Measurements from ENCODE around the gene CNTNAP5.

Gene CNTNAP5

GRCh38 chr2:124309563-124310138, 284.6 kb downstream of the CNTNAP5 start:
- Histone ChIP-seq H3K36me3 (ENCODE audit: insufficient read depth, low read length) (no peaks in the 10 kb centered on the region), H3K4me1 (ENCODE audit: insufficient read depth, low read length) (no peaks in the 10 kb centered on the region), H2AFZ (ENCODE audit: low read depth, low read length) (no peak overlapping the region), H3K4me3 (ENCODE audit: low read length) (no peak overlapping the region), H3K9me3 (ENCODE audit: low read length) (no peaks in the 10 kb centered on the region), H3K27me3 (ENCODE audit: insufficient read depth, low read length) (no peaks in the 10 kb centered on the region)

- Histone ChIP-seq H2AFZ (ENCODE audit: low read depth, low read length) (no peak overlapping the region), H3K4me3 (ENCODE audit: low read length) (no peak overlapping the region), H3K4me1 (ENCODE audit: insufficient read depth, low read length) (no peaks in the 10 kb centered on the region), H3K27me3 (ENCODE audit: insufficient read depth, low read length) (no peaks in the 10 kb centered on the region), H3K9me3 (ENCODE audit: low read length) (no peaks in the 10 kb centered on the region), H3K36me3 (ENCODE audit: insufficient read depth, low read length) (no peaks in the 10 kb centered on the region)
These were observed 285.6 kb downstream of the CNTNAP5 start for GRCh38 chr2:124310671-124311070.

- H2AFZ ChIP-seq (ENCODE audit: low read depth, low read length): no peak overlapping the region
- H3K4me1 ChIP-seq (ENCODE audit: insufficient read depth, low read length): no peaks in the 10 kb centered on the region
- no peaks in the 10 kb centered on the region for H3K36me3 ChIP-seq (ENCODE audit: insufficient read depth, low read length)
- H3K4me3 ChIP-seq (ENCODE audit: low read length): no peak overlapping the region
- no peaks in the 10 kb centered on the region for H3K9me3 ChIP-seq (ENCODE audit: low read length)
- no peaks in the 10 kb centered on the region for H3K27me3 ChIP-seq (ENCODE audit: insufficient read depth, low read length)
These were observed 289.0 kb downstream of the CNTNAP5 start for GRCh38 chr2:124314084-124314483.

GRCh38 chr2:124315221-124315880, 290.3 kb downstream of the CNTNAP5 start:
- H3K4me3 ChIP-seq (ENCODE audit: low read length): no peak overlapping the region
- no peaks in the 10 kb centered on the region for H3K9me3 ChIP-seq (ENCODE audit: low read length)
- H3K36me3 ChIP-seq (ENCODE audit: insufficient read depth, low read length): no peaks in the 10 kb centered on the region
- H2AFZ ChIP-seq (ENCODE audit: low read depth, low read length): no peak overlapping the region
- H3K4me1 ChIP-seq (ENCODE audit: insufficient read depth, low read length): no peaks in the 10 kb centered on the region
- no peaks in the 10 kb centered on the region for H3K27me3 ChIP-seq (ENCODE audit: insufficient read depth, low read length)

GRCh38 chr2:124316133-124316532, 291.0 kb downstream of the CNTNAP5 start:
- Histone ChIP-seq H3K9me3 (ENCODE audit: low read length) (no peaks in the 10 kb centered on the region), H2AFZ (ENCODE audit: low read depth, low read length) (no peak overlapping the region), H3K4me3 (ENCODE audit: low read length) (no peak overlapping the region), H3K27me3 (ENCODE audit: insufficient read depth, low read length) (no peaks in the 10 kb centered on the region), H3K36me3 (ENCODE audit: insufficient read depth, low read length) (no peaks in the 10 kb centered on the region), H3K4me1 (ENCODE audit: insufficient read depth, low read length) (no peaks in the 10 kb centered on the region)

- Histone ChIP-seq H3K4me1 (ENCODE audit: insufficient read depth, low read length) (no peaks in the 10 kb centered on the region), H3K27me3 (ENCODE audit: insufficient read depth, low read length) (no peaks in the 10 kb centered on the region), H3K9me3 (ENCODE audit: low read length) (no peaks in the 10 kb centered on the region), H3K4me3 (ENCODE audit: low read length) (no peak overlapping the region), H2AFZ (ENCODE audit: low read depth, low read length) (no peak overlapping the region), H3K36me3 (ENCODE audit: insufficient read depth, low read length) (no peaks in the 10 kb centered on the region)
These were observed 292.0 kb downstream of the CNTNAP5 start for GRCh38 chr2:124316881-124317605.

- Histone ChIP-seq H3K4me1 (ENCODE audit: insufficient read depth, low read length) (no peaks in the 10 kb centered on the region), H3K9me3 (ENCODE audit: low read length) (no peaks in the 10 kb centered on the region), H3K4me3 (ENCODE audit: low read length) (no peak overlapping the region), H3K27me3 (ENCODE audit: insufficient read depth, low read length) (no peaks in the 10 kb centered on the region), H2AFZ (ENCODE audit: low read depth, low read length) (no peak overlapping the region), H3K36me3 (ENCODE audit: insufficient read depth, low read length) (no peaks in the 10 kb centered on the region)
These were observed 292.5 kb downstream of the CNTNAP5 start for GRCh38 chr2:124317628-124318027.

GRCh38 chr2:124318913-124319312, 293.8 kb downstream of the CNTNAP5 start:
- Histone ChIP-seq H3K36me3 (ENCODE audit: insufficient read depth, low read length) (no peaks in the 10 kb centered on the region), H3K4me3 (ENCODE audit: low read length) (no peak overlapping the region), H3K27me3 (ENCODE audit: insufficient read depth, low read length) (no peaks in the 10 kb centered on the region), H3K4me1 (ENCODE audit: insufficient read depth, low read length) (no peaks in the 10 kb centered on the region), H3K9me3 (ENCODE audit: low read length) (no peaks in the 10 kb centered on the region), H2AFZ (ENCODE audit: low read depth, low read length) (no peak overlapping the region)

- H3K9me3 ChIP-seq (ENCODE audit: low read length): no peaks in the 10 kb centered on the region
- no peak overlapping the region for H3K4me3 ChIP-seq (ENCODE audit: low read length)
- no peaks in the 10 kb centered on the region for H3K4me1 ChIP-seq (ENCODE audit: insufficient read depth, low read length)
- H2AFZ ChIP-seq (ENCODE audit: low read depth, low read length): no peak overlapping the region
- H3K27me3 ChIP-seq (ENCODE audit: insufficient read depth, low read length): no peaks in the 10 kb centered on the region
- no peaks in the 10 kb centered on the region for H3K36me3 ChIP-seq (ENCODE audit: insufficient read depth, low read length)
These were observed 294.5 kb downstream of the CNTNAP5 start for GRCh38 chr2:124319577-124319976.

- Histone ChIP-seq H3K36me3 (ENCODE audit: insufficient read depth, low read length) (no peaks in the 10 kb centered on the region), H3K4me3 (ENCODE audit: low read length) (no peak overlapping the region), H3K4me1 (ENCODE audit: insufficient read depth, low read length) (no peaks in the 10 kb centered on the region)
These were observed 295.1 kb downstream of the CNTNAP5 start for GRCh38 chr2:124320051-124320688.

GRCh38 chr2:124323321-124323720, 298.2 kb downstream of the CNTNAP5 start:
- no peaks in the 10 kb centered on the region for H3K36me3 ChIP-seq (ENCODE audit: insufficient read depth, low read length)
- H2AFZ ChIP-seq (ENCODE audit: low read depth, low read length): no peak overlapping the region
- no peaks in the 10 kb centered on the region for H3K27me3 ChIP-seq (ENCODE audit: insufficient read depth, low read length)
- peaks cover 4% of the 10 kb centered on the region for H3K4me1 ChIP-seq (ENCODE audit: insufficient read depth, low read length)
- no peaks in the 10 kb centered on the region for H3K9me3 ChIP-seq (ENCODE audit: low read length)
- no peak overlapping the region for H3K4me3 ChIP-seq (ENCODE audit: low read length)

More at GRCh38 chr2:124320051-124320688, 295.1 kb downstream of the CNTNAP5 start:
- H3K27me3 ChIP-seq (ENCODE audit: insufficient read depth, low read length): no peaks in the 10 kb centered on the region
- no peak overlapping the region for H2AFZ ChIP-seq (ENCODE audit: low read depth, low read length)
- no peaks in the 10 kb centered on the region for H3K9me3 ChIP-seq (ENCODE audit: low read length)

- H3K27me3 ChIP-seq (ENCODE audit: insufficient read depth, low read length): no peaks in the 10 kb centered on the region
- H3K4me1 ChIP-seq (ENCODE audit: insufficient read depth, low read length): peaks cover 7% of the 10 kb centered on the region
- no peak overlapping the region for H2AFZ ChIP-seq (ENCODE audit: low read depth, low read length)
- no peaks in the 10 kb centered on the region for H3K36me3 ChIP-seq (ENCODE audit: insufficient read depth, low read length)
- H3K4me3 ChIP-seq (ENCODE audit: low read length): no peak overlapping the region
- H3K9me3 ChIP-seq (ENCODE audit: low read length): no peaks in the 10 kb centered on the region
These were observed 300.8 kb downstream of the CNTNAP5 start for GRCh38 chr2:124325667-124326440.
